SK-N-SH (cell line): ENCODE data around the gene THADA. TPM values are rescaled to one million over a fixed set of nuclear protein-coding genes. Genes with fewer than 3 reads are reported as not detected.

Source experiments
- CTCF ChIA-PET: fragments of 300-600, 350-600 bp; formaldehyde crosslinking; extraction: SDS; loops from one replicate; lab custom pipeline; 2021; lab: Yijun Ruan, JAX
- POLR2A ChIA-PET: fragments of 350-600 bp; sonication (Branson Sonifier 250); formaldehyde crosslinking; extraction: SDS; loops from one replicate; lab custom pipeline; 2020; ENCODE audit warnings: antibody characterized with exemption, inconsistent platforms; lab: Yijun Ruan, JAX
- DNase-seq: peaks from one replicate; pipeline ENCODE4 v3.0.0; 2012
- H2AFZ ChIP-seq: fragments of 200-600 bp; sonication (generic); 2 replicates; pipeline ENCODE4 v1.8.1; 2016; ENCODE audit warnings: antibody characterized with exemption, mild to moderate bottlenecking, low read depth
- H3F3A ChIP-seq: fragments of 200-600 bp; sonication (generic); replicated peaks from 2 replicates; pipeline ENCODE3; 2016; ENCODE audit warnings: antibody characterized with exemption, mild to moderate bottlenecking; ENCODE audit not compliant: insufficient read depth
- H3K27ac ChIP-seq, 2 experiments: fragments of 200-500 bp in 1 of 2; fragments of 200-600 bp in 1 of 2; sonication (Bioruptor generic) in 1 of 2; sonication (generic), shearing (Covaris generic) in 1 of 2; 2 replicates each; pipeline versions ENCODE4 v1.5.1 to v1.6.1; 2014 to 2016; ENCODE audit warnings: low read depth in 2 of 2, inconsistent platforms in 1 of 2, low read length in 1 of 2, mild to moderate bottlenecking in 1 of 2, mixed read lengths in 1 of 2
- H3K27me3 ChIP-seq: fragments of 200-600 bp; sonication (generic), shearing (Covaris generic); 2 replicates; pipeline ENCODE4 v1.6.1; 2016; ENCODE audit warnings: mixed run types; ENCODE audit not compliant: insufficient read depth
- H3K36me3 ChIP-seq, 2 experiments: fragments of 200-500 bp in 1 of 2; fragments of 200-600 bp in 1 of 2; sonication (Bioruptor generic) in 1 of 2; sonication (generic) in 1 of 2; replicated peaks in 1 of 2; 2 replicates each; pipeline versions ENCODE3 to v1.5.1; 2014 to 2016; ENCODE audit warnings: low read length in 1 of 2, mild to moderate bottlenecking in 1 of 2; ENCODE audit not compliant: insufficient read depth in 2 of 2, control insufficient read depth in 1 of 2
- H3K4me1 ChIP-seq, 2 experiments: fragments of 200-500 bp in 1 of 2; fragments of 200-600 bp in 1 of 2; sonication (Bioruptor generic) in 1 of 2; sonication (generic), shearing (Covaris generic) in 1 of 2; 2 replicates each; pipeline versions ENCODE4 v1.5.1 to v1.6.1; 2014 to 2016; ENCODE audit warnings: low read depth in 1 of 2, low read length in 1 of 2, mixed run types in 1 of 2; ENCODE audit not compliant: insufficient read depth in 2 of 2, control insufficient read depth in 1 of 2
- H3K4me2 ChIP-seq: fragments of 200-600 bp; sonication (generic), shearing (Covaris generic); 2 replicates; pipeline ENCODE4 v1.6.1; 2017; ENCODE audit warnings: mixed run types
- H3K4me3 ChIP-seq, 2 experiments: fragments of 200-500 bp in 1 of 2; fragments of 200-600 bp in 1 of 2; sonication (Bioruptor generic) in 1 of 2; sonication (generic), shearing (Covaris generic) in 1 of 2; 2 replicates each; pipeline versions ENCODE4 v1.5.1 to v1.8.1; 2014 to 2016; ENCODE audit warnings: low read depth in 2 of 2, inconsistent platforms in 1 of 2, low read length in 1 of 2, mild to moderate bottlenecking in 1 of 2, mixed read lengths in 1 of 2, moderate library complexity in 1 of 2
- H3K79me2 ChIP-seq: fragments of 200-600 bp; sonication (generic); 2 replicates; pipeline ENCODE4 v1.8.1; 2017; ENCODE audit warnings: mild to moderate bottlenecking; ENCODE audit not compliant: insufficient read depth
- H3K9ac ChIP-seq: fragments of 200-600 bp; sonication (generic); 2 replicates; pipeline ENCODE4 v1.6.1; 2017; ENCODE audit warnings: mixed run types
- H3K9me2 ChIP-seq: fragments of 200-600 bp; sonication (generic); 2 replicates; pipeline ENCODE4 v1.6.1; 2017; ENCODE audit warnings: mixed run types
- H3K9me3 ChIP-seq: fragments of 200-600 bp; sonication (generic); 2 replicates; pipeline ENCODE4 v1.6.1; 2017; ENCODE audit warnings: mixed run types, mild to moderate bottlenecking, moderate library complexity
- H4K20me1 ChIP-seq: fragments of 200-600 bp; sonication (generic); 2 replicates; pipeline ENCODE4 v1.6.1; 2017; ENCODE audit warnings: mild to moderate bottlenecking, mixed run types; ENCODE audit not compliant: insufficient read depth
- CTCF ChIP-seq: fragments of 200-600 bp; sonication (generic); IDR thresholded peaks from 2 replicates; pipeline ENCODE4 v1.6.1; 2017; ENCODE audit warnings: antibody characterized with exemption, mild to moderate bottlenecking, moderate library complexity
- ELF1 ChIP-seq: IDR thresholded peaks from 2 replicates; pipeline ENCODE4 v1.4.0; 2012
- JUND ChIP-seq: IDR thresholded peaks from 2 replicates; pipeline ENCODE4 v1.4.0; 2012
- MXI1 ChIP-seq: IDR thresholded peaks from 2 replicates; pipeline ENCODE4 v1.6.1; 2012; ENCODE audit warnings: mild to moderate bottlenecking, low read depth, low read length, improper control_type of control experiment
- NFIC ChIP-seq: IDR thresholded peaks from 2 replicates; pipeline ENCODE4 v1.4.0; 2012; ENCODE audit warnings: borderline replicate concordance
- POLR2AphosphoS5 ChIP-seq: IDR thresholded peaks from 2 replicates; pipeline ENCODE4 v1.6.1; 2012; ENCODE audit warnings: low read depth, low read length
- SIN3A ChIP-seq: IDR thresholded peaks from 2 replicates; pipeline ENCODE4 v1.6.1; 2012; ENCODE audit warnings: low read depth, mild to moderate bottlenecking, low read length, moderate library complexity, borderline replicate concordance
- USF1 ChIP-seq: IDR thresholded peaks from 2 replicates; pipeline ENCODE4 v1.4.0; 2012; ENCODE audit warnings: low read depth, borderline replicate concordance
- WGBS: methylation state at CpG from one replicate; pipeline ENCODE4 v1.1.6; 2017; ENCODE audit warnings: low lambda C conversion rate; 5-methylcytosine and 5-hydroxymethylcytosine counted together
- polyA plus RNA-seq, 3 experiments: library from polyadenylated mRNA; depleted of rRNA; stranded (reverse); fragments of >200 nt; gene quantifications; 2 replicates each; pipeline ENCODE4 v1.2.3, GENCODE V29; 2012
- TF ChIP-seq, protein P1 (sequence below): IDR thresholded peaks from 2 replicates; pipeline ENCODE4 v1.6.1; 2012; ENCODE audit warnings: mild to moderate bottlenecking, low read depth, low read length, moderate library complexity
- TF ChIP-seq, protein P2 (sequence below): IDR thresholded peaks from 2 replicates; pipeline ENCODE4; 2012

Gene THADA
- polyA plus RNA-seq, 1 of the 3 experiments (the other 2 are of a cell fraction) = 25.6 TPM

- peaks cover 4% of the 10 kb centered on the region for H3F3A ChIP-seq
- H3K9ac ChIP-seq = no peak overlapping the region
- H3K4me2 ChIP-seq = no peak overlapping the region
- no peaks in the 10 kb centered on the region for H3K79me2 ChIP-seq
- no peaks in the 10 kb centered on the region for H3K4me1 ChIP-seq
- no peaks in the 10 kb centered on the region for H3K27me3 ChIP-seq
- no peak for DNase-seq
- POLR2A ChIA-PET = no interaction called here
- H3K9me3 ChIP-seq = no peaks in the 10 kb centered on the region
- no peaks in the 10 kb centered on the region for H3K36me3 ChIP-seq
- no peak overlapping the region for H3K4me3 ChIP-seq
- 88% methylated on average over 7 of the region's 7 CpGs for WGBS
- TF ChIP-seq USF1 (no peak), POLR2AphosphoS5 (no peak), CTCF (no peak), MXI1 (no peak), NFIC (no peak), JUND (no peak), SIN3A (no peak), ELF1 (no peak)
- TF ChIP-seq, protein P1, sequence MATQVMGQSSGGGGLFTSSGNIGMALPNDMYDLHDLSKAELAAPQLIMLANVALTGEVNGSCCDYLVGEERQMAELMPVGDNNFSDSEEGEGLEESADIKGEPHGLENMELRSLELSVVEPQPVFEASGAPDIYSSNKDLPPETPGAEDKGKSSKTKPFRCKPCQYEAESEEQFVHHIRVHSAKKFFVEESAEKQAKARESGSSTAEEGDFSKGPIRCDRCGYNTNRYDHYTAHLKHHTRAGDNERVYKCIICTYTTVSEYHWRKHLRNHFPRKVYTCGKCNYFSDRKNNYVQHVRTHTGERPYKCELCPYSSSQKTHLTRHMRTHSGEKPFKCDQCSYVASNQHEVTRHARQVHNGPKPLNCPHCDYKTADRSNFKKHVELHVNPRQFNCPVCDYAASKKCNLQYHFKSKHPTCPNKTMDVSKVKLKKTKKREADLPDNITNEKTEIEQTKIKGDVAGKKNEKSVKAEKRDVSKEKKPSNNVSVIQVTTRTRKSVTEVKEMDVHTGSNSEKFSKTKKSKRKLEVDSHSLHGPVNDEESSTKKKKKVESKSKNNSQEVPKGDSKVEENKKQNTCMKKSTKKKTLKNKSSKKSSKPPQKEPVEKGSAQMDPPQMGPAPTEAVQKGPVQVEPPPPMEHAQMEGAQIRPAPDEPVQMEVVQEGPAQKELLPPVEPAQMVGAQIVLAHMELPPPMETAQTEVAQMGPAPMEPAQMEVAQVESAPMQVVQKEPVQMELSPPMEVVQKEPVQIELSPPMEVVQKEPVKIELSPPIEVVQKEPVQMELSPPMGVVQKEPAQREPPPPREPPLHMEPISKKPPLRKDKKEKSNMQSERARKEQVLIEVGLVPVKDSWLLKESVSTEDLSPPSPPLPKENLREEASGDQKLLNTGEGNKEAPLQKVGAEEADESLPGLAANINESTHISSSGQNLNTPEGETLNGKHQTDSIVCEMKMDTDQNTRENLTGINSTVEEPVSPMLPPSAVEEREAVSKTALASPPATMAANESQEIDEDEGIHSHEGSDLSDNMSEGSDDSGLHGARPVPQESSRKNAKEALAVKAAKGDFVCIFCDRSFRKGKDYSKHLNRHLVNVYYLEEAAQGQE = no peak
- TF ChIP-seq, protein P2, sequence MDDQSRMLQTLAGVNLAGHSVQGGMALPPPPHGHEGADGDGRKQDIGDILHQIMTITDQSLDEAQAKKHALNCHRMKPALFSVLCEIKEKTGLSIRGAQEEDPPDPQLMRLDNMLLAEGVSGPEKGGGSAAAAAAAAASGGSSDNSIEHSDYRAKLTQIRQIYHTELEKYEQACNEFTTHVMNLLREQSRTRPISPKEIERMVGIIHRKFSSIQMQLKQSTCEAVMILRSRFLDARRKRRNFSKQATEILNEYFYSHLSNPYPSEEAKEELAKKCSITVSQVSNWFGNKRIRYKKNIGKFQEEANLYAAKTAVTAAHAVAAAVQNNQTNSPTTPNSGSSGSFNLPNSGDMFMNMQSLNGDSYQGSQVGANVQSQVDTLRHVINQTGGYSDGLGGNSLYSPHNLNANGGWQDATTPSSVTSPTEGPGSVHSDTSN = no peak
- TF ChIP-seq, all 33 proteins: peak for 0
- H2AFZ ChIP-seq = no peak overlapping the region
- H3K27ac ChIP-seq = no peak overlapping the region
- CTCF ChIA-PET = interaction anchor here (0.6 to 4.5 kb wide), 17 partner anchors 8 to 802 kb away, joined by 3 to 46 read pairs (median 4); partner anchors contain the start of genes PLEKHH2 and THADA
- H3K9me2 ChIP-seq = no peaks in the 10 kb centered on the region
- no peaks in the 10 kb centered on the region for H4K20me1 ChIP-seq
Measured at GRCh38 chr2:43612944-43613343, 17.1 kb upstream of the THADA start.
